Measurements from ENCODE around the gene PRDM4. TPM values are rescaled to one million over a fixed set of nuclear protein-coding genes. Genes with fewer than 3 reads are reported as not detected.

Gene PRDM4
- total and polyA plus RNA-seq, 2 of the 4 experiments (the other 2 are of a cell fraction) = 20.1 to 26.7 TPM

- Histone ChIP-seq H3K79me1 (ENCODE audit: low read depth in 1 of 2, low read length in 2 of 2) (no peaks in the 10 kb centered on the region), H3K27ac (ENCODE audit: insufficient read depth, low read length) (no peak overlapping the region), H3K18ac (ENCODE audit: low read depth, low read length) (no peak overlapping the region), H3K4me3 (ENCODE audit: insufficient read depth, low read depth, low read length) (no peak overlapping the region), H2BK15ac (ENCODE audit: low read depth, low read length) (no peak overlapping the region), H3K4ac (ENCODE audit: low read depth, low read length) (no peak overlapping the region), H3K4me2 (ENCODE audit: low read depth, low read length) (no peak overlapping the region), H3K9ac (ENCODE audit: low read depth, low read length) (no peak overlapping the region), H4K5ac (ENCODE audit: low read depth, low read length) (no peak overlapping the region), H2AFZ (replicated peaks; ENCODE audit: low read length, poor library complexity) (no peak overlapping the region), H2AK5ac (ENCODE audit: low read depth, low read length) (no peak overlapping the region), H3K56ac (ENCODE audit: extremely low read depth, insufficient read depth, low read length) (no peak overlapping the region), H3K27me3 (ENCODE audit: control insufficient read depth, insufficient read depth, low read length) (peaks cover 17% of the 10 kb centered on the region), H3K9me1 (ENCODE audit: insufficient read depth, low read length) (no peaks in the 10 kb centered on the region), H2BK120ac (ENCODE audit: low read depth, low read length) (no peak overlapping the region), H2AK9ac (replicated peaks; ENCODE audit: low read depth, low read length, poor library complexity) (no peak overlapping the region), H2BK20ac (ENCODE audit: low read depth, low read length) (no peak overlapping the region), H3K9me3 (ENCODE audit: control insufficient read depth, insufficient read depth, low read length) (no peaks in the 10 kb centered on the region), H4K8ac (ENCODE audit: low read depth in 2 of 2, low read length in 2 of 2) (no peak overlapping the region), H4K91ac (ENCODE audit: insufficient read depth, low read depth, low read length) (no peak overlapping the region), H2BK5ac (ENCODE audit: low read depth, low read length, poor library complexity, severe bottlenecking) (no peak overlapping the region), H4K20me1 (ENCODE audit: insufficient read depth, low read length) (no peaks in the 10 kb centered on the region), H3K4me1 (ENCODE audit: control insufficient read depth, insufficient read depth, low read length) (no peaks in the 10 kb centered on the region), H3K14ac (replicated peaks; ENCODE audit: low read depth, low read length) (no peak overlapping the region), H3K23ac (ENCODE audit: low read depth, low read length) (no peak overlapping the region), H3K36me3 (ENCODE audit: control insufficient read depth, insufficient read depth, low read length) (no peaks in the 10 kb centered on the region)
- DNase-seq (no peak), ATAC-seq (ENCODE audit: low read depth) (no peak)
- BruUV-seq (replicated peaks) = no TSS peak
- intact Hi-C loops (cut with micrococcal nuclease) (no loop called here), dilution Hi-C loops (cut with HindIII; ENCODE audit: low sequenced_read_pairs, unreplicated experiment) (no loop called here), in situ Hi-C loops (cut with MboI; ENCODE audit: low sequenced_read_pairs) (no loop called here)
- CTCF ChIA-PET = no interaction called here
- whole genome bisulfite sequencing, 2 experiments (ENCODE audit: extremely low coverage in 2 of 2, insufficient read length in 1 of 2) = 75% methylated on average over 6 of the region's 7 CpGs; no CpG with 5 or more reads in 1 of the 2 experiments
- no peak for TF ChIP-seq FOS (IDR thresholded peaks at IDR 0.05; ENCODE audit: low read depth, low read length)
- no peak for TF ChIP-seq CHD1 (IDR thresholded peaks at IDR 0.05; ENCODE audit: low read depth, low read length)
- TF ChIP-seq RFX5 (IDR thresholded peaks at IDR 0.05; ENCODE audit: low read depth, low read length) = no peak
- TF ChIP-seq ELK1 (IDR thresholded peaks at IDR 0.05; ENCODE audit: borderline replicate concordance, low read depth, low read length) = no peak
- TF ChIP-seq RCOR1 (IDR thresholded peaks at IDR 0.05; ENCODE audit: insufficient replicate concordance, low read length) = no peak
- no peak for TF ChIP-seq POLR2A (IDR thresholded peaks at IDR 0.05; ENCODE audit: low read depth, low read length)
- TF ChIP-seq RAD21 (IDR thresholded peaks at IDR 0.05; ENCODE audit: low read length) = no peak
- no peak for TF ChIP-seq USF2 (IDR thresholded peaks at IDR 0.05; ENCODE audit: low read depth, low read length)
- TF ChIP-seq SMC3 (IDR thresholded peaks at IDR 0.05; ENCODE audit: low read depth, low read length) = no peak
- no peak for TF ChIP-seq MAZ (IDR thresholded peaks at IDR 0.05; ENCODE audit: borderline replicate concordance, low read depth, low read length)
- no peak for TF ChIP-seq MAFK (IDR thresholded peaks at IDR 0.05; ENCODE audit: low read depth, low read length)
- POLR2A ChIA-PET (ENCODE audit: unreplicated experiment) = no interaction called here
Observed at GRCh38 chr12:107779077-107779831, 18.3 kb upstream of the PRDM4 start.
